Fibroblast of mammary gland (primary cell): ENCODE data around the gene VWA5B1.

Source experiments
- DNase-seq: peaks from one replicate; pipeline ENCODE4 v3.0.0-alpha.2; 2010; ENCODE audit warnings: low read depth
- H3K4me3 ChIP-seq: 2 replicates; pipeline ENCODE4 v1.5.1; 2011; ENCODE audit warnings: low read depth, mild to moderate bottlenecking, low read length, moderate library complexity; ENCODE audit not compliant: control insufficient read depth
- CTCF ChIP-seq: conservative IDR thresholded peaks from 2 replicates; pipeline ENCODE4 v1.5.1; 2011; ENCODE audit warnings: low read depth, low read length, inconsistent platforms; ENCODE audit not compliant: control insufficient read depth, insufficient read depth

VWA5B1 gene

GRCh38 chr1:20325407-20325843, 34.8 kb downstream of the VWA5B1 start:
- no peak for DNase-seq
- TF ChIP-seq CTCF = no peak
- H3K4me3 ChIP-seq = no peak overlapping the region

DNA sequence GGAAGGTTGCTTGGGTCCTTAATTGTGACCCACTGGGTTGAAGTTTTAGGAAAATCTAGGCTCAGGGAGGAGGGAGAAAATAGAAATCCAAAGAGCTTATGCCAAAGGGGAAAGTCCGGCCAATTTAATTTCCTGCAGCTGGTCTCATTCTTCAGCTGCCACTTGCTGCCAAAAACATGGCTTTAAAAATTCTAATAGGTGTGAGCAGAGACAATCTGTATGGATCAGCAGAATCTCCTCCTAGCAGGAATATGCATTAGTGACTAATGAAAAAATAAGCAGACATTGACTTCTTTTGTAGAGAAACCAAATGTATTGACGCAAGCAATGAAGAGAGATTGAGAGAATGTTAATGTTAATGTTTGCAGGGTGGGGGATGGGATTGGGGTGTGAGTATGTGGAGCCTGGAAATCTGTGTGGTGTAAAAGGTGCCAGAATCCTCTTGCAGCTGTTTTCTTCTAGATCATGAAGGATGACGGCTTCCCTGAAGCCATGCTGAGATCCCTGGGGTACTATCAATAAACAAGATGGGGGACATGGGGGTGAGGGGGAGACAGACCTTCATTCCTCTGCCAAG, 35.3 kb downstream of the VWA5B1 start:
- peak; percentile 67 for DNase-seq
- no peak for TF ChIP-seq CTCF

GRCh38 chr1:20327467-20327866, 36.8 kb downstream of the VWA5B1 start:
- H3K4me3 ChIP-seq = no peak overlapping the region
- TF ChIP-seq CTCF = no peak
- DNase-seq = no peak

More for the DNA sequence above, 35.3 kb downstream of the VWA5B1 start:
- H3K4me3 ChIP-seq = no peak overlapping the region

DNA sequence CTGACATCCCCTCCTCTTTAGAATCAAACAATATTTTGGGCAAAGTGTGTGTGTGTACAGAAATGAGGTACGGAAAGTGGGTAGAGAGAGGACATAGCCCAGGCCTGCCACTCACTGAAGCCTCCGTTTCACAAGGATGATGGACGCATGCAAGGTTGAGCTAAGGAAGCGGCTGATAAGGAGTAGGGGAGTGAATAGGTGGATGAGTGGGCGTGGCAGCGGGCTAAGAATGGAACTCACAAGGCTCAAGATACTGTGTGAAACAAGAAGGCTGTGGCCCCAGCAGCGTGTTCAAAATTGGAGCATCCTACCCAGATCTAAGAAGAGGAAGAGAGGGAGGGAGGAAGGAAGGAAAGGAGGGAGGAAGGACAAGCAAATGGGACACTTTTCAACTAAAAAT, 37.5 kb downstream of the VWA5B1 start:
- TF ChIP-seq CTCF = no peak
- H3K4me3 ChIP-seq = no peak overlapping the region

DNA sequence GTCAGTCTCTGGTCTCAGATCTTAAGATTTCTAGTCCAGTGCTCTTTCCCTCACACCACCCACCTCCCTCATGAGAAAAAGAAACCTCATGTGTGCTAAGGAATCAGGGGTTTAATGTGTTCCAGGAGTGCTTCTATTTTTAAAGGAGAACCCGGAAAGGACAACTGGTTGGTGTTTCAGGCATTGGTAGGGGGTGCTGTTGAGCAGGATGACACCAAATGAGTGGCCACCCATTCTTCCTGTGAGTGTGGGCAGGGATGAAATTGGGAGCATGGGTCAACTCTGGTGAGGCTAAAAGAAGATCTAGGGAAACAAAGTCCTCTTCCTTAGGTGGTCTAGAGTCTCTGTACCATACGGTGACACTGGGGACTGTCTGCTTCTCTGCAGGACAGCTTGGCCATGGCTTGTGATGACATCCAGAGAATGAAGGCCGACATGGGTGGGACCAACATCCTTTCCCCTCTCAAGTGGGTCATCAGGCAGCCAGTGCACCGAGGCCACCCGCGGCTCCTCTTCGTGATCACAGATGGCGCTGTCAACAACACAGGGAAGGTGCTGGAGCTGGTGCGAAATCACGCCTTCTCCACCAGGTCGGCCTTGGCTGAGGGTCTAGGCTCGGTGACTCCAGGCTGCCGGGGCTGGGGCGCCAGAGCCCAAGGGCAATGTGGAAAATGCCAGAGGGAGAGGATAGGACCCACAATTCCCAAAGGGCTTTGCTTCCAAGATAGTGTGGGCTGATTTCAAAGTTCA, 39.3 kb downstream of the VWA5B1 start:
- peak; percentile 15 for DNase-seq
- peak; percentile 39 for TF ChIP-seq CTCF
- H3K4me3 ChIP-seq = no peak overlapping the region

More for the DNA sequence above, 37.5 kb downstream of the VWA5B1 start:
- DNase-seq = no peak

DNA sequence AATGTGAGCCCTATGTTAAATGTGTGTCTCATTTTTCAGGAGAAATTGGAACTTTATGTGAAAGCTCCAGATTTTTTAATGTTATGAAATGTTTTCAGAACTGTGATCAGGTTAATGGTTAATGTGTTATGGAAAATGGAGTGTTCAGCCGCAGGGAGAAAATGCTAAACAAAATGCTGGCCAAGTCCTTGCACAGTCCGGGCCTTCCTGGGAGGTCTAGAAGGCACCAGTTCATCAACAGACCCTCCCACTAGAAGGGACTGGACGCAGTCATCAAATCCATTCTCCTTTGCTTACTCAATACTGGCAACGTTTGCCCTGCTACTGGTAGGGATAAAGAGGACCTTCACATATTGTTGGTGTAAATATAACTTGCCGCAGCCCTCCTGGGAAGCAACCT, 43.4 kb downstream of the VWA5B1 start:
- no peak for DNase-seq
- TF ChIP-seq CTCF = no peak
- no peak overlapping the region for H3K4me3 ChIP-seq
